Amniotic stem cell (primary cell): Measurements from ENCODE around the gene LCAT.
"Not testable (repeated sequence)": the region's sequence is repeated elsewhere in the genome, so short reads cannot be mapped to it uniquely, and the experiment has no call there.

Experiments used
- DNase-seq: peaks from one replicate; lab custom pipeline; 2025; lab: John Stamatoyannopoulos, UW

Gene LCAT

GRCh38 chr16:67931712-67932461 lies 12.0 kb downstream of the LCAT start, which contains the start of gene CTRL:
CTRL (minus strand) TSS chr16:67931862; CDS start chr16:67931852, 10 bp downstream.
- no peak for DNase-seq

- DNase-seq = no peak
Observed at GRCh38 chr16:67930678-67931211, 13.2 kb downstream of the LCAT start.

- DNase-seq = no peak
Observed at GRCh38 chr16:67930191-67930590, 13.7 kb downstream of the LCAT start.

GRCh38 chr16:67928561-67929364 lies 15.2 kb downstream of the LCAT start:
- DNase-seq = peak; percentile 28

- no peak for DNase-seq
Observed at GRCh38 chr16:67928147-67928546, 15.8 kb downstream of the LCAT start.

GRCh38 chr16:67927131-67927941 lies 16.6 kb downstream of the LCAT start:
- no peak for DNase-seq

- no peak for DNase-seq
Observed at GRCh38 chr16:67926181-67926750, 17.7 kb downstream of the LCAT start.

GRCh38 chr16:67924140-67924906 lies 19.6 kb downstream of the LCAT start:
- no peak for DNase-seq

- DNase-seq = no peak
Observed at GRCh38 chr16:67923414-67924116, 20.4 kb downstream of the LCAT start.

GRCh38 chr16:67922740-67923139 lies 21.2 kb downstream of the LCAT start:
- DNase-seq = no peak

GRCh38 chr16:67922221-67922620 lies 21.7 kb downstream of the LCAT start:
- no peak for DNase-seq

- DNase-seq = no peak
Observed at GRCh38 chr16:67919622-67920221, 24.2 kb downstream of the LCAT start.

GRCh38 chr16:67917852-67918236 lies 26.1 kb downstream of the LCAT start:
- DNase-seq = peak; percentile 82

- DNase-seq = no peak
Observed at GRCh38 chr16:67917140-67917851, 26.6 kb downstream of the LCAT start.

GRCh38 chr16:67915831-67916723 lies 27.8 kb downstream of the LCAT start:
- DNase-seq = no peak

- DNase-seq = not testable (repeated sequence)
Observed at GRCh38 chr16:67915496-67915769, 28.5 kb downstream of the LCAT start.

GRCh38 chr16:67914758-67915495 lies 29.0 kb downstream of the LCAT start:
- no peak for DNase-seq

- DNase-seq = no peak
Observed at GRCh38 chr16:67910158-67910557, 33.8 kb downstream of the LCAT start.
